SK-N-MC (cell line): ENCODE results near the gene STAT5A.

Source experiments
- FOXP2 ChIP-seq: optimal IDR thresholded peaks from 2 replicates; pipeline ENCODE3; 2011; ENCODE audit warnings: mild to moderate bottlenecking, moderate library complexity; ENCODE audit not compliant: insufficient read depth; ENCODE audit errors: extremely low read length, control extremely low read depth
- POLR2AphosphoS5 ChIP-seq: IDR thresholded peaks from 2 replicates; pipeline ENCODE4 v1.6.1; 2012; ENCODE audit warnings: mild to moderate bottlenecking, low read depth, low read length, borderline replicate concordance

GRCh38 chr17:42276359-42276608 lies 12.0 kb upstream of the STAT5A start, which contains the start of gene STAT5B:
- TF ChIP-seq POLR2AphosphoS5 (no peak), FOXP2 (no peak)
